Measurements from ENCODE around the gene XRCC4.

DNA sequence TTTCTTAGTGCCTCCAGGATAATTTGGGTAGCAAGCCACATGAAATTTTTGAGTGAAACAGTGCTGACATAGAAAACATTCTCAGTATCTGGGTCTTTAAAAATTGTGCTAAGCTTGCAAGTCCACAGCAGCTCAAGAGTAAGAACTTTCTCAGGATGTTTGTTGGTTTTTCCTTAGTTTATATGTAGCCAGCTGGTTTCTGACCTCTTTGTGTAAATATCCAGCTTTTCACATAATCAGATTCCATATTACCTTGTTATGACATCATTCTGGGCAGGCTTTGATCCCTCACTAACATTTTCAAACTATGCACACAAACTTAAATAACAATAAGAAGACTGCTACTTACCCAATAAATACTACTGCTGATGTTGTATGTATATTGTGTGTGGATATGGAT is 311.3 kb downstream of the XRCC4 start:
- TF ChIP-seq POLR2AphosphoS5 (IDR thresholded peaks at IDR 0.05) (no peak), CTCF (IDR thresholded peaks at IDR 0.05; ENCODE audit: poor library complexity, severe bottlenecking) (no peak), EZH2 (IDR thresholded peaks at IDR 0.05; ENCODE audit: borderline replicate concordance, insufficient read depth, low read length, poor library complexity, severe bottlenecking) (no peak), RAD21 (conservative IDR thresholded peaks at IDR 0.05) (no peak), MXI1 (conservative IDR thresholded peaks at IDR 0.05; ENCODE audit: poor library complexity, severe bottlenecking) (no peak)
